Cardiac muscle cell (in vitro differentiated cells and primary cell): ENCODE data around the gene FRAS1. TPM values are rescaled to one million over a fixed set of nuclear protein-coding genes. Genes with fewer than 3 reads are reported as not detected.

Source experiments
- DNase-seq, 2 donors: peaks; one replicate each; pipeline versions ENCODE4 v3.0.0 to v3.0.0-alpha.2; 2010 to 2017; ENCODE audit warnings: low read depth in 1 of 2, low spot score in 1 of 2
- H3K27ac ChIP-seq: fragments of 200-600 bp; sonication (generic); 2 replicates; pipeline ENCODE4 v1.5.1; 2016
- H3K27me3 ChIP-seq: fragments of 200-600 bp; sonication (generic); 2 replicates; pipeline ENCODE4 v1.6.0; 2016; ENCODE audit warnings: control low read depth
- H3K36me3 ChIP-seq: fragments of 200-600 bp; sonication (generic); 2 replicates; pipeline ENCODE4 v1.5.1; 2016; ENCODE audit warnings: control low read depth
- H3K4me1 ChIP-seq: fragments of 200-600 bp; sonication (generic); 2 replicates; pipeline ENCODE4 v1.8.1; 2017; ENCODE audit warnings: low read depth, mild to moderate bottlenecking, mixed run types
- H3K4me3 ChIP-seq: fragments of 200-600 bp; sonication (generic); 2 replicates; pipeline ENCODE4 v1.5.1; 2016; ENCODE audit warnings: mild to moderate bottlenecking
- H3K9me3 ChIP-seq: fragments of 200-600 bp; sonication (generic); 2 replicates; pipeline ENCODE4 v1.5.1; 2017; ENCODE audit warnings: low read depth, mild to moderate bottlenecking, control low read depth
- CTCF ChIP-seq: IDR thresholded peaks from 2 replicates; pipeline ENCODE4 v1.5.1; 2012; ENCODE audit warnings: low read depth, mild to moderate bottlenecking, low read length
- polyA plus RNA-seq: library from polyadenylated mRNA; unstranded; fragments of >200 nt; fragmentation: Nextera tagmentation; extraction: Ambion mirVana; gene quantifications from 2 replicates; pipeline ENCODE4 v1.2.1, GENCODE V29; 2016
- total RNA-seq: library from RNA; depleted of rRNA; stranded (reverse); fragments of >200 nt; gene quantifications from 2 replicates; pipeline ENCODE4 v1.2.3, GENCODE V29; 2016

FRAS1 gene
- total and polyA plus RNA-seq, 2 experiments from 2014 or later, result 4.4 to 20.4 TPM

GRCh38 chr4:78476108-78476704 is 419.1 kb downstream of the FRAS1 start:
- DNase-seq, result peak in 1 of 2 donors; percentile 11
- no peaks in the 10 kb centered on the region for H3K36me3 ChIP-seq
- H3K9me3 ChIP-seq, result no peaks in the 10 kb centered on the region
- H3K4me3 ChIP-seq, result no peak overlapping the region
- H3K27ac ChIP-seq, result no peak overlapping the region
- no peaks in the 10 kb centered on the region for H3K4me1 ChIP-seq
- H3K27me3 ChIP-seq, result no peaks in the 10 kb centered on the region
- TF ChIP-seq CTCF, result no peak

GRCh38 chr4:78477276-78477675 is 420.2 kb downstream of the FRAS1 start:
- Histone ChIP-seq H3K4me3 (no peak overlapping the region), H3K9me3 (no peaks in the 10 kb centered on the region), H3K4me1 (no peaks in the 10 kb centered on the region), H3K27ac (no peak overlapping the region), H3K27me3 (no peaks in the 10 kb centered on the region), H3K36me3 (no peaks in the 10 kb centered on the region)
- TF ChIP-seq CTCF, result no peak
- DNase-seq, result peak in 1 of 2 donors; percentile 45

GRCh38 chr4:78478523-78478922 is 421.4 kb downstream of the FRAS1 start:
- H3K9me3 ChIP-seq, result no peaks in the 10 kb centered on the region
- no peaks in the 10 kb centered on the region for H3K36me3 ChIP-seq
- no peak overlapping the region for H3K4me3 ChIP-seq
- TF ChIP-seq CTCF, result no peak
- H3K27me3 ChIP-seq, result no peaks in the 10 kb centered on the region
- DNase-seq, result no peak
- H3K4me1 ChIP-seq, result no peaks in the 10 kb centered on the region
- no peak overlapping the region for H3K27ac ChIP-seq

GRCh38 chr4:78480286-78480685 is 423.2 kb downstream of the FRAS1 start:
- no peak overlapping the region for H3K4me3 ChIP-seq
- TF ChIP-seq CTCF, result no peak
- H3K9me3 ChIP-seq, result no peaks in the 10 kb centered on the region
- H3K36me3 ChIP-seq, result no peaks in the 10 kb centered on the region
- H3K27ac ChIP-seq, result no peak overlapping the region
- no peaks in the 10 kb centered on the region for H3K4me1 ChIP-seq
- DNase-seq, result no peak
- H3K27me3 ChIP-seq, result no peaks in the 10 kb centered on the region

- Histone ChIP-seq H3K4me1 (no peaks in the 10 kb centered on the region), H3K27ac (no peak overlapping the region), H3K36me3 (no peaks in the 10 kb centered on the region), H3K27me3 (no peaks in the 10 kb centered on the region), H3K4me3 (no peak overlapping the region), H3K9me3 (no peaks in the 10 kb centered on the region)
- DNase-seq, result peak in 1 of 2 donors; percentile 81
- TF ChIP-seq CTCF, result no peak
Observed at GRCh38 chr4:78481180-78481579, 424.1 kb downstream of the FRAS1 start.

GRCh38 chr4:78482281-78482680 is 425.2 kb downstream of the FRAS1 start:
- no peaks in the 10 kb centered on the region for H3K4me1 ChIP-seq
- no peak for TF ChIP-seq CTCF
- no peak overlapping the region for H3K4me3 ChIP-seq

More at GRCh38 chr4:78482281-78482680, 425.2 kb downstream of the FRAS1 start:
- no peaks in the 10 kb centered on the region for H3K27me3 ChIP-seq
- no peak overlapping the region for H3K27ac ChIP-seq
- no peaks in the 10 kb centered on the region for H3K36me3 ChIP-seq
- DNase-seq, result no peak
- H3K9me3 ChIP-seq, result no peaks in the 10 kb centered on the region
